BLaER1 treated with 17β-estradiol and CSF1 and Interleukin-3, amounts not matched to agents 10 nM and 100 nM (cell line): ENCODE data around the gene LRRN2.

Experiments
- H3K27ac ChIP-seq, 11 experiments: shearing (Covaris generic); formaldehyde crosslinking; 2 replicates each; pipeline ENCODE4 v1.8.1; 2022
- H3K27me3 ChIP-seq, 11 experiments: shearing (Covaris generic); formaldehyde crosslinking; 2 replicates each; pipeline ENCODE4 v1.8.1; 2022
- H3K36me3 ChIP-seq, 11 experiments: shearing (Covaris generic); formaldehyde crosslinking; 2 replicates each; pipeline ENCODE4 v1.8.1; 2022
- H3K4me1 ChIP-seq, 10 experiments: shearing (Covaris generic); formaldehyde crosslinking; 2 replicates each; pipeline ENCODE4 v1.8.1; 2022
- H3K4me2 ChIP-seq, 11 experiments: shearing (Covaris generic); formaldehyde crosslinking; 2 replicates each; pipeline ENCODE4 v1.8.1; 2022
- H3K4me3 ChIP-seq, 10 experiments: shearing (Covaris generic); formaldehyde crosslinking; 2 replicates each; pipeline ENCODE4 v1.8.1; 2022
- H3K9ac ChIP-seq, 11 experiments: shearing (Covaris generic); formaldehyde crosslinking; 2 replicates each; pipeline ENCODE4 v1.8.1; 2022
- H3K9me3 ChIP-seq, 11 experiments: shearing (Covaris generic); formaldehyde crosslinking; replicated peaks in 1 of 11; 2 replicates each; pipeline ENCODE4 v1.8.1; 2022
- H4K20me1 ChIP-seq, 11 experiments: shearing (Covaris generic); formaldehyde crosslinking; 2 replicates each; pipeline ENCODE4 v1.8.1; 2022
- Cebpa-rat ChIP-seq, 11 experiments: shearing (Covaris generic); IDR thresholded peaks; 2 replicates each; pipeline ENCODE4 v1.8.1; 2022

Gene LRRN2

DNA sequence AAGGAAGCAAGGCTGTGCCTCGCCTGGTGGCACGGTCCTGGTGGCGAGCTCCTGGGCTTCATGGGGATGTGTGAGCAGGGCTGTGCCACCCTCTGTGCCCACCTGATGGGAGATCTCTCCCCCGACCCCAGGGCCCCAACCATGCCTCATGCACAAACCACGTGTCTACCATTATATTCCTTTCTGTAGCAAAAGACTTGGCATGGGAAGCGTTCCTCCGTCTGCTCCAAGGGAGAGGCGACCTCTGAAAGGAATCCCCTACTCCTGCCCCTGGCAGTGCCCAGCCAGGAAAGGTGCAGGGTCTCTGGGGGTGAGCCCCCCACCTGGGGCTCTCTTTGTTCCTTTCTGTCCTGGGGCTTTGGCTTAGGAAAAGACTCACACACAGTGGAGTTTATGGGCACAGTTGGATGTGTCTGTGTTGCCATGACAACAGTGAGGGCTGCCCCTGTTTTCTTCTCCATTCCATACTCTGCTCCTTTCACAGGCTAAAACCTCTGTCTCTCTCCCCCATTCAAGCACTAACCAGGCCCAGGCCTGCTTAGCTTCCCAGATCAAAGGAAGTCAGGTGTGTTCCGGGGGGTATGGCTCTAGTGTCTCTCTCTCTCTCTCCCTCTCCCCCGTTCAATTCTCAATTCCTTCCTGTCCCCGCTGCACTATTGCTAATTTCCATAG is 21.4 kb upstream of the LRRN2 start:
- Histone ChIP-seq H3K4me1 (peaks cover 42 to 92% (median 83%) of the 10 kb centered on the region in 10 experiments), H3K9me3 (no peaks in the 10 kb centered on the region), H3K27ac (peak overlapping the region in 9 of 11 experiments; percentile 34 to 80 (median 60); a peak in 17 of 22 replicates), H3K27me3 (peaks cover 0 to 9% (median 0%) of the 10 kb centered on the region in 11 experiments; a peak in 2 of 22 replicates), H3K4me2 (peak overlapping the region; percentile 65 to 89 (median 80)), H3K4me3 (peak overlapping the region in 2 of 10 experiments; percentile 32 to 35; a peak in 2 of 20 replicates), H3K36me3 (no peaks in the 10 kb centered on the region), H4K20me1 (no peaks in the 10 kb centered on the region), H3K9ac (peak overlapping the region in 5 of 11 experiments; percentile 3 to 62 (median 40); a peak in 5 of 22 replicates)
- no peak for TF ChIP-seq Cebpa-rat (IDR thresholded peaks at IDR 0.05)

DNA sequence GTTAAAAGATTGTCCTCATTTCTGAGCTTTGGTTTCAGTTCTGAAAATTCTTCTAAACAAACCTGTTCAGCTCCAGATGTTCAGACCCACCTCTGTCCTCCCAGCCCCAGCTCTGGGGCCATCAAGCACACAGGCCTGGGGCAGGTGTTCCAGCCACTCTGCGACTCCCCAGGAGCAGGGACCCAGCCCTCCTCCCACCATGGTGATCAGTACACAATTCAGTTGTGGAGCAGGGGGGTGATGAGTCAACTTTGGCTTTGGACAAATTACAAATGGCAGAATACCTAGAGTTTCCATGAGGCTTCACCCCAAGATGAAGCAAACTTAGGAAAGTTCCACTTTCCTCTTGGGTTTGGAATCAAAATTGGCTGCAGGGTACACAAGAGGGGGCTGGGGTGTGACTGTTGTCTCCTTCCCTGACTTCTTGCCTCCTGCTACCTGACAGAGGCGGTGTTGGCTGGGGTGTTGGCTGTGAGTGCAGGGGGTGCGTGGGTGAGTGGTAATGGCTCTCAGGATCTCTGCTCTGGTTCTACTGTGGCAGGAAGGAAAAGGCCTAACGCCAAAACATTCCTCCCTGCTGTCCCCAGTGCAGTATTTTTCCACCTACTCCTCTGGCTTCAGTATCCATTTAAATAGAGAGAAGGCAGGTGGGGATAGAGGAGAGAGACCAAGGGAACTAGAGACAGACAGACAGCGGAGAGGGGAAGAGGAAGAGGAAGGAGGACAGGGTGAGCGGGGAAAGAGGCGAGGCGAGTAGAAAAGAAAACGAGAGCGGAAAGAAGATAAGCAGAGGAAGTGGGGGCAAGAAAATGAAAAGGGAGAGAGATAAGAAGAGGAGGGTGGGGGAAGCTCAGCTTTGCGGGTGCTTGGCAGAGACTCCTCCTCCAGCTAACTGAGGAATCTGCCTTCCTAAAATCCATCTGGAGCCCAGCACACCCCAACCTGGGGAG is 20.6 kb upstream of the LRRN2 start:
- Histone ChIP-seq H3K4me3 (peak overlapping the region in 2 of 10 experiments; percentile 32 to 35; a peak in 2 of 20 replicates), H4K20me1 (no peaks in the 10 kb centered on the region), H3K4me2 (peak overlapping the region; percentile 65 to 89 (median 80)), H3K27me3 (peaks cover 0 to 7% (median 0%) of the 10 kb centered on the region in 11 experiments; a peak in 1 of 22 replicates), H3K27ac (peak overlapping the region in 9 of 11 experiments; percentile 34 to 80 (median 60); a peak in 18 of 22 replicates), H3K9me3 (no peaks in the 10 kb centered on the region), H3K9ac (peak overlapping the region in 5 of 11 experiments; percentile 3 to 62 (median 40); a peak in 7 of 22 replicates), H3K36me3 (no peaks in the 10 kb centered on the region), H3K4me1 (peaks cover 39 to 84% (median 75%) of the 10 kb centered on the region in 10 experiments)
- no peak for TF ChIP-seq Cebpa-rat (IDR thresholded peaks at IDR 0.05)

DNA sequence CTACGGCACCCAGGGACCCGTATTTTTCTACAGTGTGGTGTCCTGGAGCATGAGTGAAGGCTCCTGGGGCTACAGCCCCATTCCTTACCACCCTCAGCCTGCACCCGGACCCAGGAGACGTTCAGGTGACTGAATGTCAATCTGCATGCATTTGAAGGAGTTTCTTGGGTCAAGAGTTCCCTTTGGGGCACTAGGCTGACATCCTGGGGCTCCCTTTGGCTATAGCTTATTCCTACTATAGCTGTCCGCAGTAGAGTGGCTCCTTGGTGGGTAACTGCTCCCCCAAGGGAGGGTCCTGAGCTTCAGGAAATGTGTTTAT is 19.9 kb upstream of the LRRN2 start:
- no peaks in the 10 kb centered on the region for H3K27me3 ChIP-seq
- no peaks in the 10 kb centered on the region for H3K9me3 ChIP-seq
- H3K9ac ChIP-seq, result no peak overlapping the region
- no peaks in the 10 kb centered on the region for H3K36me3 ChIP-seq
- H3K4me3 ChIP-seq, result no peak overlapping the region
- peaks cover 39 to 77% (median 68%) of the 10 kb centered on the region in 10 experiments for H3K4me1 ChIP-seq
- TF ChIP-seq Cebpa-rat (IDR thresholded peaks at IDR 0.05), result no peak
- peak overlapping the region in 8 of 11 experiments; percentile 78 to 89 (median 81); a peak in 14 of 22 replicates for H3K4me2 ChIP-seq
- H4K20me1 ChIP-seq, result no peaks in the 10 kb centered on the region
- H3K27ac ChIP-seq, result peak overlapping the region in 4 of 11 experiments; percentile 60 to 80 (median 66); a peak in 6 of 22 replicates

DNA sequence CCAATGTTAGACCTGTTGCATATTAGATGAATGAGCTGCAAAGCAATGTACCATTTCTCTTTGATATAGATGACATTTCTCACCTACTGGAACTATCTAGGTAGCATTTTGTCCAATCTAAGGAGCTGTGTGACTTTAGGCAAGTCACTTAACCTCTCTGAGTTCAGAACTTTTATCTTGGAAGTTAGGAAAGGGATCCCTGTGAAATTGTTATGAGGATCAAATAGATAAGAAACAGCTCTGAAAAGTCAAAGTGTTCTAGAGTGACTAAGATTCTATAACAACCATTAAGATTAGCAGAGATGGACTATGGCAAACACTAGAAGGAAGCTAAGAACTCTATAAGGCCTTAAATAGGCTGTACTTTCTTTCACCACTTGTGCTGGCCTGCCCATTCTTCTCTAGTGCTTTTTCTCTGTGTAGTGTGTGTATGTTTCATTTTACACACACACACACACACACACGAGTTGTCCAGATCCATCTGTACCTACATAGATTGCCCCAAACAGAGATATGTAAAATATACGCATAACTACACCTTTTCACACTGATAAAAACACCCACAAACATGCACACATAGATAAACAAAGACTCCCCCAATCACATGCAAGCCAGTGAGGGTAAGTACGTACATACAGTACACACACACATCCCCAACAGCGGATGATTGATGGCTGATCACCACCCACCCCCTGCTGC is 19.4 kb upstream of the LRRN2 start:
- no peak overlapping the region for H3K9ac ChIP-seq
- TF ChIP-seq Cebpa-rat (IDR thresholded peaks at IDR 0.05), result no peak
- no peak overlapping the region for H3K4me3 ChIP-seq
- peaks cover 39 to 72% (median 63%) of the 10 kb centered on the region in 10 experiments for H3K4me1 ChIP-seq
- no peaks in the 10 kb centered on the region for H3K36me3 ChIP-seq
- H3K4me2 ChIP-seq, result peak overlapping the region; percentile 58 to 89 (median 79); a peak in 18 of 22 replicates
- H4K20me1 ChIP-seq, result no peaks in the 10 kb centered on the region
- H3K27me3 ChIP-seq, result no peaks in the 10 kb centered on the region
- no peaks in the 10 kb centered on the region for H3K9me3 ChIP-seq
- peak overlapping the region in 3 of 11 experiments; percentile 2 to 80 (median 71); a peak in 6 of 22 replicates for H3K27ac ChIP-seq

DNA sequence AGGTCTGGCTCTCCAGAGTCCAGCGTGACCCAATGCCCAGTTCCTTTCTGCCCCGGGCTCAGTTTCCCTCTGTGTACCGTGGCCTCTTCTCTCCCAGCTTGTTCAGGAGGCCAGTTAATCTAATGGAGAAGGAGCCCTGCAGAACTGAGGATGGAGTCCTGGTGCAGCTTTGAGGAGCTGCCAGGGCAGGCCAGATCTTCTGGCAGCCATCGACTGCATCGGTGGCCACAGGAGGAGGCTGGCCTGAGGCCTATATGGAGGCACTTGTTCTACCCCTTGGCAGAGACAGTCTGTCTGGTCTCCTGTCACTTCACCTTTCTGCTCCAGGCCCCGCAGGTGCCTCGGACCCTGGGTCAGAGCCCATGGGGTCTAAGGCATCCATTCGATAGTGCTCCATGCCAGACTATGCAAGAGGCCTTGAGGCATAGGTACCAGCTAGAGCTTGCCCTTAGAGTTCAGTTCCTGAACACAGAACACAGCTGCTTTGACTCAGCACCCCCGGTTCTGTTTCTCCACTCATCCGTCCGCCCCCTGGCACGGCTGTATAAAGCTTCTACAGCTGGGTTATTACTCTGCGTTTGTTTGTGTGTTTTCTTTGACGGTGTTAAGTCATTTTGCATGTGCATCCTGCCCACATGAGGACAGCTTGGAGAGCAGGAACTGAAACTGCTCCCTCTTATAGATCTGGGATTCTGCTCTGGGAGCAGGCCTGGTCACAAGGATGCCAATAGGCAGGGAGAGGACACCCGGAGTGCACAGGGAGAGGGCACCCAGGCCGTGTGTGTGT is 18.5 kb upstream of the LRRN2 start:
- Histone ChIP-seq H3K9me3 (no peaks in the 10 kb centered on the region), H3K4me3 (no peak overlapping the region), H3K27me3 (no peaks in the 10 kb centered on the region), H3K27ac (peak overlapping the region in 8 of 11 experiments; percentile 19 to 71 (median 49); a peak in 14 of 22 replicates), H3K4me1 (peaks cover 39 to 66% (median 59%) of the 10 kb centered on the region in 10 experiments), H3K4me2 (peak overlapping the region; percentile 58 to 89 (median 73)), H3K9ac (peak overlapping the region in 6 of 11 experiments; percentile 0 to 45 (median 26); a peak in 3 of 22 replicates), H3K36me3 (no peaks in the 10 kb centered on the region), H4K20me1 (no peaks in the 10 kb centered on the region)
- TF ChIP-seq Cebpa-rat (IDR thresholded peaks at IDR 0.05), result no peak

DNA sequence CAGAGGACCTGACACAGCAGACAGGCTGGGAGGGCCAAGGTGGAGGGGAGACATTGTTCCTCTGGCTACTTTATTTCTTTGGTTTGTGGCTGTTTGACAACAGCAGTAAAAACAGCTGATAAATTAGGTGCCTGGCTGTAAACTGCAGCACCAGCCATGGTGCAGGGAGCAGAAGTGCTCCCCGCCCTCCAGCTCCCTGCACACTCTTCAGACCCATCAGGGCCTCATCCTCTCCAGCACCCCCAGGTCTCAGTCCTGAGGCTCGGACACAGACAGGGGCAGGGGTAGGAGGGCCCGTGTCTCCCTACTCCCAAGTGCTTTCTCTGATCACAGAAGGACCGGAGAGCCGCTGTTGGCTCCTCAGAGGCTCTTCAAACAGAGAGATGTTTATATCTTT is 17.7 kb upstream of the LRRN2 start:
- peak overlapping the region; percentile 58 to 89 (median 73); a peak in 20 of 22 replicates for H3K4me2 ChIP-seq
- H4K20me1 ChIP-seq, result no peaks in the 10 kb centered on the region
- peak overlapping the region in 6 of 11 experiments; percentile 19 to 71 (median 50); a peak in 9 of 22 replicates for H3K27ac ChIP-seq
- no peaks in the 10 kb centered on the region for H3K27me3 ChIP-seq
- no peaks in the 10 kb centered on the region for H3K36me3 ChIP-seq
- peaks cover 39 to 67% (median 63%) of the 10 kb centered on the region in 10 experiments for H3K4me1 ChIP-seq
- no peak for TF ChIP-seq Cebpa-rat (IDR thresholded peaks at IDR 0.05)
- no peak overlapping the region for H3K4me3 ChIP-seq
- peak overlapping the region in 2 of 11 experiments; percentile 9 to 45; a peak in 1 of 22 replicates for H3K9ac ChIP-seq
- H3K9me3 ChIP-seq, result no peaks in the 10 kb centered on the region

DNA sequence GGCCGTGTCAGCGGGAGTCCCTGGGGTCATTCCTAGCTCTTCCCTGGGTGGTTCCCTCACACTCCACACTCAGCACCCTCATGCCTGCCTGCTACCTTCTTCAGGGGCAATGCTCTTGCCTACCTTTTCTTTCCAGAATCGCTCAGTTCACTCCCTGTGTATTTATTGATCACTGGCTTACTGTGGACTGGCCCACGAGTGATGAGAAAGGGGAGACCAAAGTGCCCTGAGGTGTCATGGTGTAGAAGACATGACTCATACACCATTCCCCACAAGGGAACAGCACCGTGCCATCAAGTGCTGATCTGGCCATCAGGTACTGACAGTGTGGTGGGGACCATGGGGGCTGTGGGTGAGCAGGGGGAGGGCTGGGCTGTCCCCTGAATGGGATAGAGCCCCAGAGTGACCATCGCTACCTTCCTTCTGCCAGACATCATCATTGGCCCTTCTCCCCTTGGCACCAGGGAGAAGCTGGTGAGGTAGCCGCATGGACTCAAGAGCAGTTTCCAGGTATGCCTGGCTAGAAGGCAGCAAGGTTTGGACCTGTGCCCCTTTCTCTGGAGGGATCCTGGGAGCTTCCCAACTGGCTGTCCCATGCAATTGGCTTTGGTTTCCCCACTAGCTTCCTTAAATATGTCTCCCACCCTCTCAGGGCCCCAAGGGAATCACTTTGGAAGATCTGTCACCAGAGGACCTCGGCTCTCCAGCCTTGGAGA is 17.2 kb upstream of the LRRN2 start:
- Histone ChIP-seq H3K36me3 (no peaks in the 10 kb centered on the region), H3K4me2 (peak overlapping the region; percentile 58 to 89 (median 73); a peak in 19 of 22 replicates), H3K27ac (peak overlapping the region in 5 of 11 experiments; percentile 47 to 71 (median 50); a peak in 4 of 22 replicates), H3K4me1 (peaks cover 39 to 70% (median 65%) of the 10 kb centered on the region in 10 experiments), H3K27me3 (no peaks in the 10 kb centered on the region), H4K20me1 (no peaks in the 10 kb centered on the region), H3K4me3 (no peak overlapping the region), H3K9me3 (no peaks in the 10 kb centered on the region), H3K9ac (no peak overlapping the region)
- no peak for TF ChIP-seq Cebpa-rat (IDR thresholded peaks at IDR 0.05)
